ENCODE data around the gene SHROOM4. TPM values are rescaled to one million over a fixed set of nuclear protein-coding genes. Genes with fewer than 3 reads are reported as not detected.

Gene SHROOM4
- total RNA-seq, 2 experiments from 2014 or later, result not detected

DNA sequence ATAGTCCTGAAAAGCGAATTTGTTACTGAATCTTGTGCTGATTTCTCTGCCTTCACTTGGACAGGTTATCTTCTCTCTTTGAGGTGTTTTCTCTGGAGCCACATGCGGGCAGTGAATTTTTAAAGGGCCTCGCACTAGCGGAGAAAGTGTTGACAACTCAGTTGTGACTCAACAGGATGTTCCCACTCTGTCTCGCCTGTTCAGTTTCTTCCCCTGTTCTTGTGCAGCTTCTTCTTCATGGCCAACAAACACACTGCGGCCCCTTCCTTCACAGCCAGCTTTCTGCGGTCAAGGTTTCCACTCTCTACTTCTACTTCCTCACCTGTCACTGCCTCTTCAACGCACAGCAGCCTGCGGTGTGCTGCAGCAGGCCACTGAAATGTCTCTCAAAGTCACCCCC, 1.1 kb upstream of the SHROOM4 start:
- POLR2A ChIA-PET, result no interaction called here
- H3K9me3 Mint-ChIP-seq, result no peaks in the 10 kb centered on the region
- CTCF ChIA-PET, result no interaction called here
- no peak overlapping the region for H3K4me3 Mint-ChIP-seq
- no peak for DNase-seq
- no peaks in the 10 kb centered on the region for H3K36me3 Mint-ChIP-seq (ENCODE audit: low read depth)
- H3K4me1 Mint-ChIP-seq, result no peaks in the 10 kb centered on the region
- peaks cover 36% of the 10 kb centered on the region for H3K27me3 Mint-ChIP-seq
- no peak overlapping the region for H3K27ac Mint-ChIP-seq

GRCh38 chrX:50814701-50815100, 707 bp upstream of the SHROOM4 start:
- Mint-ChIP-seq H3K4me1 (no peaks in the 10 kb centered on the region), H3K9me3 (no peaks in the 10 kb centered on the region), H3K36me3 (ENCODE audit: low read depth) (no peaks in the 10 kb centered on the region), H3K4me3 (no peak overlapping the region), H3K27ac (no peak overlapping the region), H3K27me3 (peaks cover 36% of the 10 kb centered on the region)
- ChIA-PET CTCF (no interaction called here), POLR2A (no interaction called here)
- no peak for DNase-seq

- H3K9me3 Mint-ChIP-seq, result no peaks in the 10 kb centered on the region
- POLR2A ChIA-PET, result no interaction called here
- H3K4me3 Mint-ChIP-seq, result no peak overlapping the region
Observed at GRCh38 chrX:50812995-50813842, 775 bp downstream of the SHROOM4 start.

DNA sequence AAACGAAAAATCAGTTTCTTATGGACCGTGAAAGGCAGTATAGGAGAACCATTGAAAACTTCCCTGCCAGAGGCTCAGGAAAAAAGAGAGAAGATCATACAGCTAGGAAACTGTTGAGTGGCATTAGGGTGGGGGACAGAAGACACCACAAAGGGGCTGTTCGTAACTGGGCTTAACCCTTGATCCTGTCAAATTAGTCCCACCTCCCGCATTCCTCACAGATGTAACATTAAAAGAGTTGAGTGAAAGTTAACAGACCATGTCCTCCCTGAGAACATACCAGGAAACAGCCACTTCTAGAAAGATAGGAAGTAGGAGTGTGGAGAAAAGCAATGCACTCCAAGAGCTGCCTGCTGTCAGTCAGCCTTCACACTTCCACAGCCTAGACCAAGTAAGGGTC, 8.7 kb downstream of the SHROOM4 start:
- POLR2A ChIA-PET, result no interaction called here
- Mint-ChIP-seq H3K4me3 (no peak overlapping the region), H3K27ac (no peak overlapping the region), H3K36me3 (ENCODE audit: low read depth) (no peaks in the 10 kb centered on the region), H3K27me3 (peaks cover 2% of the 10 kb centered on the region), H3K9me3 (no peaks in the 10 kb centered on the region), H3K4me1 (no peaks in the 10 kb centered on the region)
- CTCF ChIA-PET, result no interaction called here
- no peak for DNase-seq

More at GRCh38 chrX:50812995-50813842, 775 bp downstream of the SHROOM4 start:
- peaks cover 36% of the 10 kb centered on the region for H3K27me3 Mint-ChIP-seq
- no peak overlapping the region for H3K27ac Mint-ChIP-seq
- CTCF ChIA-PET, result interaction anchor here (0.6 kb wide), 1 partner anchor 178 kb away, joined by 3 read pairs; no protein-coding TSS in a partner anchor
- H3K36me3 Mint-ChIP-seq (ENCODE audit: low read depth), result no peaks in the 10 kb centered on the region
- H3K4me1 Mint-ChIP-seq, result no peaks in the 10 kb centered on the region
- DNase-seq, result no peak

GRCh38 chrX:50801135-50801534, 12.9 kb downstream of the SHROOM4 start:
- Mint-ChIP-seq H3K27ac (no peak overlapping the region), H3K36me3 (ENCODE audit: low read depth) (no peaks in the 10 kb centered on the region), H3K9me3 (no peaks in the 10 kb centered on the region), H3K27me3 (no peaks in the 10 kb centered on the region), H3K4me1 (no peaks in the 10 kb centered on the region), H3K4me3 (no peak overlapping the region)
- no peak for DNase-seq
- CTCF ChIA-PET, result no interaction called here
- POLR2A ChIA-PET, result no interaction called here

- Mint-ChIP-seq H3K4me1 (no peaks in the 10 kb centered on the region), H3K27ac (no peak overlapping the region), H3K27me3 (no peaks in the 10 kb centered on the region), H3K4me3 (no peak overlapping the region), H3K9me3 (no peaks in the 10 kb centered on the region), H3K36me3 (ENCODE audit: low read depth) (no peaks in the 10 kb centered on the region)
- ChIA-PET POLR2A (no interaction called here), CTCF (no interaction called here)
- no peak for DNase-seq
Observed at GRCh38 chrX:50799531-50799961, 14.4 kb downstream of the SHROOM4 start.

GRCh38 chrX:50798783-50799182, 15.2 kb downstream of the SHROOM4 start:
- CTCF ChIA-PET, result no interaction called here
- H3K9me3 Mint-ChIP-seq, result no peaks in the 10 kb centered on the region
- DNase-seq, result no peak
- no peaks in the 10 kb centered on the region for H3K36me3 Mint-ChIP-seq (ENCODE audit: low read depth)
- H3K4me3 Mint-ChIP-seq, result no peak overlapping the region
- H3K4me1 Mint-ChIP-seq, result no peaks in the 10 kb centered on the region
- no peaks in the 10 kb centered on the region for H3K27me3 Mint-ChIP-seq
- no peak overlapping the region for H3K27ac Mint-ChIP-seq
- POLR2A ChIA-PET, result no interaction called here

- Mint-ChIP-seq H3K27ac (no peak overlapping the region), H3K4me1 (no peaks in the 10 kb centered on the region), H3K27me3 (no peaks in the 10 kb centered on the region), H3K4me3 (no peak overlapping the region), H3K36me3 (ENCODE audit: low read depth) (no peaks in the 10 kb centered on the region), H3K9me3 (peaks cover 2% of the 10 kb centered on the region)
- ChIA-PET POLR2A (no interaction called here), CTCF (no interaction called here)
- no peak for DNase-seq
Observed at GRCh38 chrX:50787099-50787498, 26.9 kb downstream of the SHROOM4 start.

GRCh38 chrX:50780144-50780543, 33.9 kb downstream of the SHROOM4 start:
- CTCF ChIA-PET, result no interaction called here
- Mint-ChIP-seq H3K36me3 (ENCODE audit: low read depth) (no peaks in the 10 kb centered on the region), H3K27ac (no peak overlapping the region), H3K4me3 (no peak overlapping the region), H3K27me3 (no peaks in the 10 kb centered on the region), H3K4me1 (no peaks in the 10 kb centered on the region), H3K9me3 (no peaks in the 10 kb centered on the region)
- POLR2A ChIA-PET, result no interaction called here
- DNase-seq, result no peak

- ChIA-PET POLR2A (no interaction called here), CTCF (no interaction called here)
- H3K9me3 Mint-ChIP-seq, result no peaks in the 10 kb centered on the region
- no peaks in the 10 kb centered on the region for H3K36me3 Mint-ChIP-seq (ENCODE audit: low read depth)
- DNase-seq, result no peak
- no peaks in the 10 kb centered on the region for H3K27me3 Mint-ChIP-seq
- no peak overlapping the region for H3K27ac Mint-ChIP-seq
- no peak overlapping the region for H3K4me3 Mint-ChIP-seq
- no peaks in the 10 kb centered on the region for H3K4me1 Mint-ChIP-seq
Observed at GRCh38 chrX:50779694-50780093, 34.3 kb downstream of the SHROOM4 start.

DNA sequence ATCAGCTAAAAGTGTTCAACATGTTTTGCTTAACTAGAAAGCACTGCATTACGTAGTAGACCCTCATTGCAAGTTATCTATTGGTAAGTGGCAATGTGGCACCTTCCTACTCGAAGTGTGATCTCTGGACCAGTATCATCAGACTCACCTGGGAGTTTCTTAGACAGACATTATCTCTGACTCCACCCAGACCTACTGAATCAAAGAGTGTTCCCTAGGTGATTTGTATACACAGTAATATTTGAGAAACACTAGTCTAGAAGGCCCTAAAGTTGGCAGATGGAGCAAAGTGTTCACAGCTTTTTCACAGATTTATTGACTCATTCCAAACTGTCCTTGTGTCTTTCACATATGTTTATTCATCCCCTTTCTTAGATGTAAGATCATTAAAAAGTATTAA, 35.7 kb downstream of the SHROOM4 start:
- POLR2A ChIA-PET, result no interaction called here
- CTCF ChIA-PET, result no interaction called here
- Mint-ChIP-seq H3K27ac (no peak overlapping the region), H3K4me3 (no peak overlapping the region), H3K27me3 (no peaks in the 10 kb centered on the region), H3K4me1 (no peaks in the 10 kb centered on the region), H3K9me3 (no peaks in the 10 kb centered on the region), H3K36me3 (ENCODE audit: low read depth) (no peaks in the 10 kb centered on the region)
- DNase-seq, result no peak

- Mint-ChIP-seq H3K4me1 (no peaks in the 10 kb centered on the region), H3K27me3 (no peaks in the 10 kb centered on the region), H3K36me3 (ENCODE audit: low read depth) (no peaks in the 10 kb centered on the region), H3K27ac (no peak overlapping the region), H3K9me3 (no peaks in the 10 kb centered on the region), H3K4me3 (no peak overlapping the region)
- ChIA-PET CTCF (no interaction called here), POLR2A (no interaction called here)
- DNase-seq, result no peak
Observed at GRCh38 chrX:50776248-50776647, 37.7 kb downstream of the SHROOM4 start.

GRCh38 chrX:50771382-50771781, 42.6 kb downstream of the SHROOM4 start:
- H3K4me3 Mint-ChIP-seq, result no peak overlapping the region

GRCh38 chrX:50770702-50771101, 43.3 kb downstream of the SHROOM4 start:
- Mint-ChIP-seq H3K4me1 (no peaks in the 10 kb centered on the region), H3K27ac (no peak overlapping the region), H3K9me3 (no peaks in the 10 kb centered on the region), H3K36me3 (ENCODE audit: low read depth) (no peaks in the 10 kb centered on the region), H3K4me3 (no peak overlapping the region), H3K27me3 (no peaks in the 10 kb centered on the region)
- CTCF ChIA-PET, result no interaction called here
- no peak for DNase-seq
- POLR2A ChIA-PET, result no interaction called here

More at GRCh38 chrX:50771382-50771781, 42.6 kb downstream of the SHROOM4 start:
- Mint-ChIP-seq H3K27me3 (no peaks in the 10 kb centered on the region), H3K27ac (no peak overlapping the region), H3K4me1 (no peaks in the 10 kb centered on the region), H3K9me3 (no peaks in the 10 kb centered on the region), H3K36me3 (ENCODE audit: low read depth) (no peaks in the 10 kb centered on the region)
- CTCF ChIA-PET, result no interaction called here
- POLR2A ChIA-PET, result no interaction called here
- no peak for DNase-seq
